ENCODE results near the gene CTNND2. TPM values are rescaled to one million over a fixed set of nuclear protein-coding genes. Genes with fewer than 3 reads are reported as not detected.

CTNND2 gene
- total and polyA plus RNA-seq, 9 of the 15 experiments (the other 6 are each of a cell fraction or from before 2014, with no cell fraction given) = 0.03 to 0.35 TPM; not detected in 7

DNA sequence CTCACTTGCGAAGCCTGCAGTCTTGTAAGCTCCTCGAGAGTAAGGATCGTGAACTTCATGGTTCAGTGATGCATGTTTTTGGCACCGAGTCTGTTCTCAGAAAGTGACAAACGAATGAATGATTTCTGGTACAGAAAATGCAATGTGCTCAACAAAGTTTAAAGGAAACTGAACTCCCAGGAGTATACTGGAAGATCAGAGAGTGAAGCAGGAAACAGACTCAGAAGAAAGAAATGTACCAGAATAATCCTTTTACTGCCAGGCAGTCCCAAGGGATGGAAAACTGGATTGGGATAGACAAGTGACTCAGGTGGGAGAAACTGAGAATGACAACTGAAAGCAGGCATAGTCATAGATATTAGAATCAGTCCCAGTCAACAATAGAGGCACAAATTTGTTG is 420.6 kb downstream of the CTNND2 start:
- H4K20me1 ChIP-seq (replicated peaks; ENCODE audit: control insufficient read depth, insufficient read depth, low read length) = no peaks in the 10 kb centered on the region
- no peaks in the 10 kb centered on the region for H3K79me2 ChIP-seq (ENCODE audit: control insufficient read depth, insufficient read depth, low read length)
- CTCF ChIA-PET (ENCODE audit: low intra/inter-chr PET ratio) = no interaction called here
- no peak overlapping the region for H3K9ac ChIP-seq (ENCODE audit: insufficient read depth in 1 of 2, low read depth in 2 of 2, low read length in 2 of 2)
- in situ Hi-C loops (cut with MboI) (no loop called here), intact Hi-C loops (cut with micrococcal nuclease) (no loop called here)
- no peak for DNase-seq (ENCODE audit: extremely low read depth in 1 of 4, low spot score in 3 of 4)
- no peaks in the 10 kb centered on the region for H3K36me3 ChIP-seq (ENCODE audit: control insufficient read depth, insufficient read depth, low read length)
- H2AFZ ChIP-seq (ENCODE audit: low read depth, low read length) = no peak overlapping the region
- no peak for FAIRE-seq
- H3K27me3 ChIP-seq (ENCODE audit: control insufficient read depth in 2 of 2, insufficient read depth in 2 of 2, low read length in 2 of 2) = no peaks in the 10 kb centered on the region
- WGBS (ENCODE audit: insufficient coverage, low coverage, missing lambda C conversion rate) = 0% methylated on average over 5 of the region's 5 CpGs
- TF ChIP-seq ARHGAP35 (IDR thresholded peaks at IDR 0.05; ENCODE audit: partially characterized antibody) = no peak
- TF ChIP-seq NFXL1 (CRISPR knock-in tag; IDR thresholded peaks at IDR 0.05) = no peak
- TF ChIP-seq, protein P1, sequence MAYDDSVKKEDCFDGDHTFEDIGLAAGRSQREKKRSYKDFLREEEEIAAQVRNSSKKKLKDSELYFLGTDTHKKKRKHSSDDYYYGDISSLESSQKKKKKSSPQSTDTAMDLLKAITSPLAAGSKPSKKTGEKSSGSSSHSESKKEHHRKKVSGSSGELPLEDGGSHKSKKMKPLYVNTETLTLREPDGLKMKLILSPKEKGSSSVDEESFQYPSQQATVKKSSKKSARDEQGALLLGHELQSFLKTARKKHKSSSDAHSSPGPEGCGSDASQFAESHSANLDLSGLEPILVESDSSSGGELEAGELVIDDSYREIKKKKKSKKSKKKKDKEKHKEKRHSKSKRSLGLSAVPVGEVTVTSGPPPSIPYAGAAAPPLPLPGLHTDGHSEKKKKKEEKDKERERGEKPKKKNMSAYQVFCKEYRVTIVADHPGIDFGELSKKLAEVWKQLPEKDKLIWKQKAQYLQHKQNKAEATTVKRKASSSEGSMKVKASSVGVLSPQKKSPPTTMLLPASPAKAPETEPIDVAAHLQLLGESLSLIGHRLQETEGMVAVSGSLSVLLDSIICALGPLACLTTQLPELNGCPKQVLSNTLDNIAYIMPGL (CRISPR knock-in tag; IDR thresholded peaks at IDR 0.05) = no peak
- no peak for TF ChIP-seq HNRNPLL (IDR thresholded peaks at IDR 0.05; ENCODE audit: low read depth, low read length, poor library complexity, severe bottlenecking)
- TF ChIP-seq, protein P2, sequence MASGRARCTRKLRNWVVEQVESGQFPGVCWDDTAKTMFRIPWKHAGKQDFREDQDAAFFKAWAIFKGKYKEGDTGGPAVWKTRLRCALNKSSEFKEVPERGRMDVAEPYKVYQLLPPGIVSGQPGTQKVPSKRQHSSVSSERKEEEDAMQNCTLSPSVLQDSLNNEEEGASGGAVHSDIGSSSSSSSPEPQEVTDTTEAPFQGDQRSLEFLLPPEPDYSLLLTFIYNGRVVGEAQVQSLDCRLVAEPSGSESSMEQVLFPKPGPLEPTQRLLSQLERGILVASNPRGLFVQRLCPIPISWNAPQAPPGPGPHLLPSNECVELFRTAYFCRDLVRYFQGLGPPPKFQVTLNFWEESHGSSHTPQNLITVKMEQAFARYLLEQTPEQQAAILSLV (tag; IDR thresholded peaks at IDR 0.05) = no peak
- TF ChIP-seq, protein P3, sequence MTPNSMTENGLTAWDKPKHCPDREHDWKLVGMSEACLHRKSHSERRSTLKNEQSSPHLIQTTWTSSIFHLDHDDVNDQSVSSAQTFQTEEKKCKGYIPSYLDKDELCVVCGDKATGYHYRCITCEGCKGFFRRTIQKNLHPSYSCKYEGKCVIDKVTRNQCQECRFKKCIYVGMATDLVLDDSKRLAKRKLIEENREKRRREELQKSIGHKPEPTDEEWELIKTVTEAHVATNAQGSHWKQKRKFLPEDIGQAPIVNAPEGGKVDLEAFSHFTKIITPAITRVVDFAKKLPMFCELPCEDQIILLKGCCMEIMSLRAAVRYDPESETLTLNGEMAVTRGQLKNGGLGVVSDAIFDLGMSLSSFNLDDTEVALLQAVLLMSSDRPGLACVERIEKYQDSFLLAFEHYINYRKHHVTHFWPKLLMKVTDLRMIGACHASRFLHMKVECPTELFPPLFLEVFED (CRISPR knock-in tag; conservative IDR thresholded peaks at IDR 0.05) = no peak
- TF ChIP-seq CCAR2 (IDR thresholded peaks at IDR 0.05; ENCODE audit: low read depth, low read length) = no peak
- TF ChIP-seq SETDB1 (IDR thresholded peaks at IDR 0.05; ENCODE audit: low read length) = no peak
- no peak for TF ChIP-seq WHSC1 (IDR thresholded peaks at IDR 0.05; ENCODE audit: low read length)
- TF ChIP-seq, protein P4, sequence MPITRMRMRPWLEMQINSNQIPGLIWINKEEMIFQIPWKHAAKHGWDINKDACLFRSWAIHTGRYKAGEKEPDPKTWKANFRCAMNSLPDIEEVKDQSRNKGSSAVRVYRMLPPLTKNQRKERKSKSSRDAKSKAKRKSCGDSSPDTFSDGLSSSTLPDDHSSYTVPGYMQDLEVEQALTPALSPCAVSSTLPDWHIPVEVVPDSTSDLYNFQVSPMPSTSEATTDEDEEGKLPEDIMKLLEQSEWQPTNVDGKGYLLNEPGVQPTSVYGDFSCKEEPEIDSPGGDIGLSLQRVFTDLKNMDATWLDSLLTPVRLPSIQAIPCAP (CRISPR knock-in tag; IDR thresholded peaks at IDR 0.05; ENCODE audit: borderline replicate concordance) = no peak
- no peak for TF ChIP-seq TEAD2 (tag; IDR thresholded peaks at IDR 0.05)
- TF ChIP-seq KAT2B (IDR thresholded peaks at IDR 0.05; ENCODE audit: low read depth, low read length) = no peak
- no peak for TF ChIP-seq CTBP1 (IDR thresholded peaks at IDR 0.05; ENCODE audit: borderline replicate concordance)
- H3K27ac ChIP-seq (ENCODE audit: extremely low read depth, low read depth, low read length) = no peak overlapping the region
- no peak for ATAC-seq
- H3K4me3 ChIP-seq = no peak overlapping the region
- POLR2A ChIA-PET = no interaction called here
- no peaks in the 10 kb centered on the region for H3K9me3 ChIP-seq (replicated peaks; ENCODE audit: control insufficient read depth, insufficient read depth, low read depth, low read length)
- no TSS peak for BruUV-seq (replicated peaks)
- no peaks in the 10 kb centered on the region for H3K4me1 ChIP-seq (replicated peaks in 1 of 2; ENCODE audit: control insufficient read depth in 2 of 2, insufficient read depth in 2 of 2, low read length in 2 of 2)
- H3K4me2 ChIP-seq (ENCODE audit: insufficient read depth, low read length) = no peak overlapping the region
- no peaks in the 10 kb centered on the region for H3K9me1 ChIP-seq (ENCODE audit: control insufficient read depth, insufficient read depth, low read length)

All from K562 (cell line).